ENCODE data around the gene SMIM1. TPM values are rescaled to one million over a fixed set of nuclear protein-coding genes. Genes with fewer than 3 reads are reported as not detected.
A peak's percentile ranks its signal among the peaks of the same experiment; 100 is the strongest.
"Not testable (repeated sequence)": the region's sequence is repeated elsewhere in the genome, so short reads cannot be mapped to it uniquely, and the experiment has no call there.

Gene SMIM1
- 20.1 and 26.6 TPM in 2 replicates for total RNA-seq (2014; rRNA removed; shearing (Covaris generic))

- in situ Hi-C loops (cut with HindIII; ENCODE audit: low sequenced_read_pairs): no loop called here
- DNase-seq (ENCODE audit: low spot score): no peak
Observed at GRCh38 chr1:3772715-3773571, at the start of gene SMIM1. SMIM1 (plus strand) TSS chr1:3772749; CDS start chr1:3775374, 2,625 bp downstream.

- DNase-seq (ENCODE audit: low spot score): no peak
- in situ Hi-C loops (cut with HindIII; ENCODE audit: low sequenced_read_pairs): no loop called here
Observed at GRCh38 chr1:3722846-3723245, 49.7 kb upstream of the SMIM1 start.

DNA sequence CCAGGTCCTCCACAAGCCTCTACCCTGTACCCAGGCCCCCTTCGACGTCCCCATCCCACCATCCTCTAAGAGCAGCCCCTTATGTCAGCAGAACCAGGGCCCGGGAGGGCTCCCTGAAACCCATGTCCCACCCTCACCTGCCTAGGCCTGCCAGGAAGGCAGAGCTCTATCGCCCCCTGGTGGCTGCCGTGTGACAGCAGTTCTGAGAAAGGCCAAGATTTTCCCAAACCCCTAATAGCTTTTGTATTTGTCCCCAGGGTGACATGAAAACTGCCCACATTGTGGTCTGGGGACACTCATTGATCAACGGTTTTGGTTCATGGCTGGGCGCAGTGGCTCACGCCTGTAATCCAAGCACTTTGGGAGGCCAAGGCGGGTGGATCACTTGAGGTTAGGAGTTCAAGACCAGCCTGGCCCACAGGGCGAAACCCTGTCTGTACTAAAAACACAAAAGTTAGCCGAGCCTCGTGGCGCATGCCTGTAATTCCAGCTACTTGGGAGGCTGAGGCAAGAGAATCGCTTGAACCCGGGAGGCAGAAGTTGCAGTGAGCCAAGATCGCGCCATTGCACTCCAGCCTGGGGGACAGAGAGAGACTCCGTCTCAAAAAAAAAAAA is 48.0 kb upstream of the SMIM1 start:
- peak; percentile 83 for DNase-seq (ENCODE audit: low spot score)
- in situ Hi-C loops (cut with HindIII; ENCODE audit: low sequenced_read_pairs): not testable (repeated sequence)

- in situ Hi-C loops (cut with HindIII; ENCODE audit: low sequenced_read_pairs): no loop called here
- DNase-seq (ENCODE audit: low spot score): no peak
Observed at GRCh38 chr1:3725366-3725765, 47.2 kb upstream of the SMIM1 start.

GRCh38 chr1:3727042-3727824 is 45.3 kb upstream of the SMIM1 start:
- in situ Hi-C loops (cut with HindIII; ENCODE audit: low sequenced_read_pairs): no loop called here
- DNase-seq (ENCODE audit: low spot score): no peak

DNA sequence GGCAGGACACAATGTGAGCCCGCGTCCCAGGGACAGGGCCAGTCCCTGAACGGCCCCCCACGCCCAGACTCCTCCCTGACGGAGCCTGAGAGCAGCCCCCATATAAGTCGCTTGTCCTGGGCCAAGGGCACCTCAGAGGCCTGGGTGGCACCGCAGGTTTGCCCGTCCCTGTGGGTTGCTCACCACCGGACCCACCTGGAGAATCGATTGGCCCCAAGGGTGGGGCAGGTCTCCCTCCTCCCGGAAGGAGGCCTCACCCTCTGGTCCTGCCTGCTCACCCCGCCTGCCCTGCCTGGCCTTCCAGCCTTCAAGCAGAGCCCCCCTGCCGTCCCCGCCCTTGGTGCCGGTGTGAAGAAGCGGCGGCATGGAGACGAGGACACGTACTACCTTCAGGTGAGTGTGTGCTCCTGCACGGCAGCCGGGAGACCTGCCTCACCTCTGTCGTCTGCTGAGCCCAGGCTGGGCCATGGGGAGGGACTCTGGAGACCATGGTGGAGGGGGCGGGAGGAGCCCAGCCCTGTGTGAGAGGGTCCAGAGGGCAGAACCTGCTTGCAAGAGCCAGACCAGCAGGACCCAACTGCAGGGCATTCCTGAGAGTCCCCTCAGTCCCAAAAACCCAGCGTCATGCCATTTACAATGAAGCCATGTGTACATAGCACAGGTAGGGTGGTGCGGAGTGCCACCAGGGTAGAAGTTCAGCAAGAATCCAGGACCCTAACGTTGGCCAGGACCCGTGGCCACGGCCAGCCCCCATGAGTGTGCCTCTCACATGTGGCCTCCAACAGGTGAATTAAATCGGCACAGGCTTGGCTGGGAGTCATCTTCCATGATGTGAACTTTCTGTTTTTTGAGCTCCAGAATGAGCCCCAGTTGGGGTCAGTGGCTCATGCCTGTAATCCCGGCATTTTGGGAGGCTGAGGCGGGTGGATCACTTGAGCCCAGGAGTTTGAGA is 44.4 kb upstream of the SMIM1 start:
- in situ Hi-C loops (cut with HindIII; ENCODE audit: low sequenced_read_pairs): no loop called here
- DNase-seq (ENCODE audit: low spot score): no peak

DNA sequence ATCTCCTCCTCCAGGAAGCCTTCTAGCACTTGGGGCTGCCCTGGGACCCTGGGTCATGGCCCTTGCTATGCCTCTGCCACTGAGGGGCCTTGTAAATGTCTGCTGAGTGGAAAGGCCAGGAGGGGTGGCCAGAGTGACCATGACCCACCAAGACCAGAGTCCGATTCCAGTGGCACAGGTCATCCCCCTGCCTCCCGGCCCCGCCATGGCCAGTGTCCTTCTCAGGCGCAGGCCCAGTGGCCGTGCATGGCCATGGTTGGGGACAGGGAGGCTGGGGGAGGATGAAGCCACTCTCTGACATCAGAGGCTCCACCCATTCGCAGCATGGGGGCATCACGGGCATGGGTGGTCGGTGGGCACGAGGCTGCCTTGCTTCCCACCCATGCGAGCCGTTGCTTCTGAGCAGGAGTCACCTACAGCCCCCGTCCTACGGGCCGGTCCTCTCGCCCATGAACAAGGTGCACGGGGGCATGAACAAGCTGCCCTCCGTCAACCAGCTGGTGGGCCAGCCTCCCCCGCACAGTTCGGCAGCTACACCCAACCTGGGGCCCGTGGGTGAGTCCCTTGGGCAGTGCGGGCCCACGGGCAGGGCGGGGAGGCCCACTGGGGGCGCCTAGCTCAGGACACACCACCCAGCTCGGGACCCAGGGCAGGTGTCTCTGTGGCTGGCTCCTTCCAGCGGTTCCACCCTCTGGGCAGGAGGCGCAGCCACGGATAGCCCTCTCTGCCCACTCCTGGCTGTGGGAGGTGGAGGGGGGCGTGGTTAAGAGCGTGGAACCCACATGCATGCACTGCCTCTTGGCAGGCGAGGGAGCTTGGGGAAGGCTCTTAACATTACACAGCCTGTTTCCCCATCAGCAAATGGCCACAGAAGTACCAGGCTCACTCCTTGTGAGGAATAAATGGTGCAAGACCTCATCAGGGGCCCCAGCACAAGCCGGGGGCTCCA is 42.7 kb upstream of the SMIM1 start:
- in situ Hi-C loops (cut with HindIII; ENCODE audit: low sequenced_read_pairs): no loop called here
- DNase-seq (ENCODE audit: low spot score): no peak

DNA sequence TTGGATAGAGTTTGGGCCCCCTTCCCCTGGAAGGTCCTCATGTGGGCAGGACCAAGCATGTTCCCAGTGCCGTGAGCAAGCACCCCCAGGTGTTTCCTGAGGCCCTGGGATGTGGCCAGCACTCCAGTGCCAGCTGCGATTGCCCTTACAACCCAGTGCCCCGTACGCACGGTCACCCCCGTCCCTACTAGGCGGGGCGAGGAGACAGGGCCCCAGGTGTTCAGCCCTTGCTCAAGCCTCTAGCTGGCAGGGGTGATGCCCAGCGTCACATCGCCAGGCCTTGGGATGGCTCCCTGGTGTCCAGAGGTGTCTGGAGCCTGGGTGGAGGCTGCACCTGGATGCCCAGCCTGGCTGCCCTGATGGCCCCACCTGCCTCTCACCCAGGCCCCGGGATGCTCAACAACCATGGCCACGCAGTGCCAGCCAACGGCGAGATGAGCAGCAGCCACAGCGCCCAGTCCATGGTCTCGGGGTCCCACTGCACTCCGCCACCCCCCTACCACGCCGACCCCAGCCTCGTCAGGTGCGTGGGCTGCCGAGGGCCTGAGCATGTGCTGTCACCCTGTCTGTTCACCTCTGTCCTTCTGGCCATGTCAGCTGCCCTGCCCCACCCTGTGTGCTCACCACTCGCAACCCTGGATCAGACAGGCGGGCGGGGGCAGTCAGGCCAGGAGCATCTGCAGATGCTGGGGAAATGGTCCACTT is 41.9 kb upstream of the SMIM1 start:
- DNase-seq (ENCODE audit: low spot score): no peak
- in situ Hi-C loops (cut with HindIII; ENCODE audit: low sequenced_read_pairs): no loop called here

DNA sequence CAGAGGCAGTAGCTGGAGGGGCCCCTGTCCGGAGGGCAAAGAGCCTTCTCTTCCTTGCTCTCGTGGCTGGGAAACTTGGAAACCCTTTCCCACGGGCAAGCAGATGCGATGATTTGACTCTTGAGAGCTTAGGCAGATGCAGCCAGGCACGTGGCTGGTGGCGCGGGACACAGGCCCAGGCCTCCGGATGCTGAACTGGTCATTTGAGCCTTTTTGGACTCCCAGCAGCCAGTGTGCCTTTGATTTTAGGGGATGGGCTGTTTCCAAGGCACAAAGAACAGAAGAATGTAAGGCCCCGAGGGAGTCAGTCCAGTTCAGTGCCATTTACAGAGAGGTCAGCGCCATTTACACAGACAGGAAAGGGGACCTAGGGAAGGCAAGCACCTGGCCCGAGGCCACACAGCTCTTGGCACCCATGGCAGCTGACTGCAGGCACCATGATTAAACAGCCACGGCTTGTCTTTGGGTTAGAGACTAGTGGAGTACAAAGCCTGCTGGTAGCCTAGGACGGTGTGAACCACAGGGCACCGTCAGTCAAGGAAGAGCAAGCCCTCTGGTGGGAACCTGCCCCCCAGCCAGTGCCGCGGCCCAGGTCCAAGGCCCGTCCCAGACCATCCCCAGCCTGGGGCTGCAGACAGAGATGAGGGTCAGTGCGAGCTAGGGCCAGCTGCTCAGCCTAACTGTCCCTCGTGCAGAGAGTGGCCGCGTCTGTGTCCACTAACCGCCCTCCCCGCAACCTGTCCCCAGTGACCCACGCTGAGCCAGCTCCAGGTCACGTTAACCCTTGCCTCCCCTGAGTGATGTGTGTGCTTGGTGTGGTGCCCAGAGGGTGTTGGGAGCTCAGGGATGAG is 40.7 kb upstream of the SMIM1 start:
- DNase-seq (ENCODE audit: low spot score): peak; percentile 24
- in situ Hi-C loops (cut with HindIII; ENCODE audit: low sequenced_read_pairs): no loop called here

DNA sequence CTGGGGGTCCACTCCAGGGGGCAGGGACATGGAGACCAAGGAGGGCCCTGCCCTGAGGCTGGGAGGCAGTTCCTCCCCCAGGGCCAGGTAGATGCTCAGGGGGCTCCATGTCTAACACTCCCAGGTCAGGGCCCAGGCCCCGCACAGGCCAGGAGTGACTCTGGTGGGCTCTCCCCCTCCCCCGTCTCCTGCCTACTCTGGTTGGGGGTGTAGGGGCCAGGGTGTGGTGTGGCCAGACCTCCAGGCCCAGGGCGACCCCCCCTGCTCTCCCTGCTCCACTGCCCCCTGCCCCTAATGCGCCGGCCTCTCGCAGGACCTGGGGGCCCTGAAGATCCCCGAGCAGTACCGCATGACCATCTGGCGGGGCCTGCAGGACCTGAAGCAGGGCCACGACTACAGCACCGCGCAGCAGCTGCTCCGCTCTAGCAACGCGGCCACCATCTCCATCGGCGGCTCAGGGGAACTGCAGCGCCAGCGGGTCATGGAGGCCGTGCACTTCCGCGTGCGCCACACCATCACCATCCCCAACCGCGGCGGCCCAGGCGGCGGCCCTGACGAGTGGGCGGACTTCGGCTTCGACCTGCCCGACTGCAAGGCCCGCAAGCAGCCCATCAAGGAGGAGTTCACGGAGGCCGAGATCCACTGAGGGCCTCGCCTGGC is 40.0 kb upstream of the SMIM1 start:
- DNase-seq (ENCODE audit: low spot score): no peak
- in situ Hi-C loops (cut with HindIII; ENCODE audit: low sequenced_read_pairs): no loop called here

- in situ Hi-C loops (cut with HindIII; ENCODE audit: low sequenced_read_pairs): no loop called here
- DNase-seq (ENCODE audit: low spot score): no peak
Observed at GRCh38 chr1:3733094-3733882, 39.3 kb upstream of the SMIM1 start.

- DNase-seq (ENCODE audit: low spot score): no peak
- in situ Hi-C loops (cut with HindIII; ENCODE audit: low sequenced_read_pairs): no loop called here
Observed at GRCh38 chr1:3733883-3734589, 38.5 kb upstream of the SMIM1 start.

GRCh38 chr1:3734602-3735001 is 37.9 kb upstream of the SMIM1 start:
- no peak for DNase-seq (ENCODE audit: low spot score)
- in situ Hi-C loops (cut with HindIII; ENCODE audit: low sequenced_read_pairs): no loop called here

GRCh38 chr1:3735027-3735681 is 37.4 kb upstream of the SMIM1 start:
- no peak for DNase-seq (ENCODE audit: low spot score)
- in situ Hi-C loops (cut with HindIII; ENCODE audit: low sequenced_read_pairs): no loop called here
